ENCODE results near the gene USP40. TPM values are rescaled to one million over a fixed set of nuclear protein-coding genes. Genes with fewer than 3 reads are reported as not detected.

The USP40 gene
- total RNA-seq, 2 donors from 2014 or later: 22.1 to 32.7 TPM

DNA sequence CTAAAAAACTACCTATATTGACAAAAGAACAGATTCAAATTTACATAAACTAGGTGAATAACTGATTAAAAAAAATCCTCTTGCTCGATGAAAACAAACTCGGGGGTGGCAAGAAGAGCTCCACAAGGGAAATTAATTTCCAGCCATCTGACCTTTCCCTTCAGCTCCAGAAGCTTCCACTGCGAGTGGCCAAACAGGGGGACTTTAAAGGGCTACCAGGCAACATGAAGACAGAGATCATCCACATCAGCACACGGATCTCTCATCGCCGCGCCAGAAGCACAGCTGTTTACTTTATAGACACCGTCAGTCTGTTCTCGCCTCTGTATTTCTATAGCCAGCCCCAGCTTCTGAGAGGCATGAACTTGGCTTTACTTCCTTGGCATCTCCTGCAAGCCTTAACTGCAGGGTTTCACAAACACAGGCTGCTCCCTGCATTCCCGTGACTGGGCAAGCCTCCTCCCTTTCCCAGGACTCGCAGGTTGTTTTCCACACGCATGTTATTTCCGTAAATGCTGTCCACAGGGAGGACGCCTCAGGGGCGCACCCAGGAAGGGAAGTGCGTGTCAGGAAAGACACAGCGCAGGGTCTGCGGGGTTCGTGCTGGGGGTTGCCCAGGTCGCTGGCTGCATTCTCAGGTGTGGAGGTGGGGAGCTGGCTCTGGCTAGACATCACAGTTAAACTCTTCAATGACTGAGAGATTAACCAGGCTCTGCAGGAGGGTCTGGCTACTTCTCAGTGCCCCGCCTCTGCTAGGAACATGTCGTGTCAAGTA lies 85.0 kb downstream of the USP40 start:
- intact Hi-C loops (cut with DNase I): no loop called here
- no peak for DNase-seq
- H3K9ac ChIP-seq (ENCODE audit: low read depth in 2 of 2, low read length in 2 of 2): no peak overlapping the region
- H3K36me3 ChIP-seq: no peaks in the 10 kb centered on the region
- H3K27ac ChIP-seq: no peak overlapping the region
- no peaks in the 10 kb centered on the region for H3K4me1 ChIP-seq
- no peak for TF ChIP-seq CTCF (IDR thresholded peaks at IDR 0.05)
- no peaks in the 10 kb centered on the region for H3K9me3 ChIP-seq
- no peak overlapping the region for H3K4me3 ChIP-seq
- H3K27me3 ChIP-seq: no peaks in the 10 kb centered on the region

GRCh38 chr2:233480490-233481202 lies 85.9 kb downstream of the USP40 start:
- Histone ChIP-seq H3K4me1 (no peaks in the 10 kb centered on the region), H3K4me3 (no peak overlapping the region), H3K36me3 (no peaks in the 10 kb centered on the region), H3K9ac (ENCODE audit: low read depth in 2 of 2, low read length in 2 of 2) (no peak overlapping the region), H3K27ac (no peak overlapping the region), H3K9me3 (no peaks in the 10 kb centered on the region), H3K27me3 (no peaks in the 10 kb centered on the region)
- intact Hi-C loops (cut with DNase I): no loop called here
- no peak for TF ChIP-seq CTCF (IDR thresholded peaks at IDR 0.05)
- no peak for DNase-seq

GRCh38 chr2:233479616-233480489 lies 86.7 kb downstream of the USP40 start:
- H3K27ac ChIP-seq: no peak overlapping the region

DNA sequence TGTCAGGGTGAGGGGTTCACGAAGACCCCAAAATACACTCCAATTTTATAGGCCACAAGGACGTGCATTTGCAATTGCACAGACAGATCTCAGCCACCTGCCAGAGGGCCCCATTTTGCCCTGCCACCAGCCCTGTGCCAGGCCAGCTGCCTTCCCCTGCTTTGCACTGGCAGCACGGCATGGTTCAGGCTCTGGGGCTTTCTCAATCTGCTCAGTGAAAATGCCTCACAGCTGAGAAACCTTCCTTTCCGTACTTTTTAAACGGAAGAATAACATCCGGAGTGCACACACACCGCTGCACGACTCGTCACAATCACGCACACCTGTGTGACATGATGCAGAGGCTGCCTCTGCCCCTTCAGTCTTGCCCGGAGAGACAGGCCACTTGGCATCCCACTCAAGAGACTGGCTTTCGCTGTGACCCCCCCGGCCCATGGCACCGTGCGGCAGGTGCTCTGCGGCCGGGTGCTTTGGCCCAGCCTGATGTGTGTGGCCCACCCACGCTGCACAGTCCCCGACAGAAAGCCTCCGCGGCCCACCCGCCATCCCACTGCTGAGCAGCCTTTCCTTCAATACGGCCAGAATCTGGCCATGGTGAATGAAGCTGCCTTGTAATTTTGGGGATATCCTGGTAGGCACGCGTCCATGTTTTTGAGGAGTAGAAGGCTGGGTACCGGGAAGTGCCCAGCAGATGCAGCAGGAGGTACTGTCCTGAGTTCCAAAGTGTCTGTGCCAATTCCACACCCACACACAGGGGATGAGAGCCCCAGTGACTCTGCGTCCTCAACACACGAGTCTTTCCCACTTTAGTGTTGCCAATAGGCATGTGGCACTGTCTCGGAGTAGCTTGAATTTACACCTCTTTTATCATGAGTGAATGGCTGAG lies 88.8 kb downstream of the USP40 start:
- Histone ChIP-seq H3K27ac (no peak overlapping the region), H3K36me3 (no peaks in the 10 kb centered on the region), H3K4me1 (no peaks in the 10 kb centered on the region), H3K4me3 (no peak overlapping the region), H3K27me3 (no peaks in the 10 kb centered on the region), H3K9me3 (no peaks in the 10 kb centered on the region), H3K9ac (ENCODE audit: low read depth in 2 of 2, low read length in 2 of 2) (no peak overlapping the region)
- no peak for TF ChIP-seq CTCF (IDR thresholded peaks at IDR 0.05)
- intact Hi-C loops (cut with DNase I): no loop called here
- no peak for DNase-seq

More at GRCh38 chr2:233479616-233480489, 86.7 kb downstream of the USP40 start:
- Histone ChIP-seq H3K9ac (ENCODE audit: low read depth in 2 of 2, low read length in 2 of 2) (no peak overlapping the region), H3K4me1 (no peaks in the 10 kb centered on the region), H3K9me3 (no peaks in the 10 kb centered on the region), H3K4me3 (no peak overlapping the region), H3K27me3 (no peaks in the 10 kb centered on the region), H3K36me3 (no peaks in the 10 kb centered on the region)
- intact Hi-C loops (cut with DNase I): no loop called here
- no peak for DNase-seq
- no peak for TF ChIP-seq CTCF (IDR thresholded peaks at IDR 0.05)
